Lung (tissue), 16 donors: Measurements from ENCODE around the gene TRAPPC12. TPM values are rescaled to one million over a fixed set of nuclear protein-coding genes. Genes with fewer than 3 reads are reported as not detected.

Experiments
- ATAC-seq: fragments of 200-7000 bp; cut with Tn5 transposase; one replicate; pipeline ENCODE4 v1.9.1; 2020; ENCODE audit warnings: moderate number of reproducible peaks; ENCODE audit not compliant: insufficient read depth, low FRiP score
- DNase-seq, 3 donors: peaks; one replicate each; pipeline ENCODE4 v3.0.0-alpha.2; 2013 to 2017
- H3K27ac ChIP-seq, 2 donors: one replicate each; pipeline ENCODE4 v1.5.1; 2013; ENCODE audit warnings: mild to moderate bottlenecking in 2 of 2, moderate library complexity in 2 of 2, control low read depth in 1 of 2, inconsistent platforms in 1 of 2, low read depth in 1 of 2, low read length in 1 of 2
- H3K27me3 ChIP-seq, 3 donors: one replicate each; pipeline ENCODE4 v1.5.1; 2013; ENCODE audit warnings: low read length in 2 of 3; ENCODE audit not compliant: control insufficient read depth in 3 of 3, insufficient read depth in 3 of 3
- H3K36me3 ChIP-seq, 4 donors: one replicate each; pipeline ENCODE4 v1.5.1; 2013; ENCODE audit warnings: low read length in 4 of 4, mild to moderate bottlenecking in 1 of 4, moderate library complexity in 1 of 4; ENCODE audit not compliant: control insufficient read depth in 4 of 4, insufficient read depth in 4 of 4
- H3K4me1 ChIP-seq, 5 donors: one replicate each; pipeline ENCODE4 v1.5.1; 2013; ENCODE audit warnings: low read length in 5 of 5, mild to moderate bottlenecking in 2 of 5, moderate library complexity in 1 of 5; ENCODE audit not compliant: control insufficient read depth in 5 of 5, insufficient read depth in 5 of 5
- H3K4me3 ChIP-seq: one replicate; pipeline ENCODE4 v1.5.1; 2013; ENCODE audit warnings: mild to moderate bottlenecking, control low read depth, moderate library complexity
- H3K9ac ChIP-seq, 2 donors: one replicate each; pipeline ENCODE4 v1.5.1; 2013; ENCODE audit warnings: low read length in 2 of 2, control low read depth in 1 of 2; ENCODE audit not compliant: insufficient read depth in 1 of 2
- H3K9me3 ChIP-seq, 4 donors: one replicate each; pipeline ENCODE4 v1.5.1; 2013; ENCODE audit warnings: low read length in 3 of 4, mild to moderate bottlenecking in 1 of 4, moderate library complexity in 1 of 4; ENCODE audit not compliant: control insufficient read depth in 4 of 4, insufficient read depth in 3 of 4
- WGBS, 2 donors: extraction: QIAGEN DNeasy Blood & Tissue Kit; methylation state at CpG; one replicate each; pipeline ENCODE4 v1.1.7; 2013; 5-methylcytosine and 5-hydroxymethylcytosine counted together
- long read RNA-seq, 5 donors: transcript quantifications; one replicate each; lab custom pipeline, GENCODE V29; 2026
- polyA plus RNA-seq, 2 donors: library from polyadenylated mRNA; stranded (reverse); fragments of 200-250 nt; gene quantifications; one replicate each; pipeline ENCODE4 v1.2.1, GENCODE V29; 2013
- total RNA-seq, 2 donors: library from RNA; depleted of rRNA in 1 of 2; stranded (reverse); fragments of >200 nt in 1 of 2; gene quantifications; one replicate each; pipeline ENCODE4 v1.2.1, GENCODE V29; 2014 to 2021
- TF ChIP-seq, protein P1 (sequence below): IDR thresholded peaks from 2 replicates; pipeline ENCODE4 v1.5.1; 2012; ENCODE audit warnings: mild to moderate bottlenecking; ENCODE audit errors: control extremely low read depth, extremely low read depth
- donor health status: control.
- donor health status: control.
- donor health status: Bipolar disorder and iron deficiency.
- donor health status: healthy.
- donor health status: DM: yes; HTN: yes; CAD: no.

Gene TRAPPC12
- total RNA-seq: 100 to 1,000 TPM in 1 of 2 donors, 10 to 100 TPM in 1; 80.3 to 117 TPM
- polyA plus RNA-seq: 100 to 1,000 TPM in 1 of 2 donors, 10 to 100 TPM in 1; 49.9 to 102 TPM
- long read RNA-seq, donor 1, transcript TRAPPC12-220 (2 exons, 1,538 nt): minor isoform, 11 of 36 reads
- long read RNA-seq, donor 1, transcript TRAPPC12-201 (12 exons, 2,508 nt): major isoform, 13 of 36 reads
- long read RNA-seq, donor 1, partial matches to known transcripts: 10 of 36 reads
- long read RNA-seq, donor 1, other reads (novel, unspliced or antisense): 0 of 36 reads
- long read RNA-seq, donor 2, transcript TRAPPC12-220 (2 exons, 1,538 nt): major isoform, 6 of 39 reads
- long read RNA-seq, donor 2, partial matches to known transcripts: 13 of 39 reads
- long read RNA-seq, donor 2, other reads (novel, unspliced or antisense): 18 of 39 reads
- long read RNA-seq, donor 3, transcript TRAPPC12-201 (12 exons, 2,508 nt): major isoform, 5 of 10 reads
- long read RNA-seq, donor 3, partial matches to known transcripts: 0 of 10 reads
- long read RNA-seq, donor 3, other reads (novel, unspliced or antisense): 0 of 10 reads
- long read RNA-seq, donor 4, transcript TRAPPC12-220 (2 exons, 1,538 nt): major isoform, 6 of 16 reads
- long read RNA-seq, donor 4, partial matches to known transcripts: 7 of 16 reads
- long read RNA-seq, donor 4, other reads (novel, unspliced or antisense): 0 of 16 reads
- long read RNA-seq, donor 5, transcript TRAPPC12-201 (12 exons, 2,508 nt): minor isoform, 10 of 43 reads
- long read RNA-seq, donor 5, transcript TRAPPC12-220 (2 exons, 1,538 nt): major isoform, 18 of 43 reads
- long read RNA-seq, donor 5, transcript TRAPPC12-222 (2 exons, 567 nt): minor isoform, 7 of 43 reads
- long read RNA-seq, donor 5, partial matches to known transcripts: 6 of 43 reads
- long read RNA-seq, donor 5, other reads (novel, unspliced or antisense): 0 of 43 reads

GRCh38 chr2:3379647-3380534 is at the start of gene TRAPPC12:
TRAPPC12 (plus strand) TSS chr2:3379694; CDS start chr2:3387624, 7,930 bp downstream.
- TF ChIP-seq, protein P1, sequence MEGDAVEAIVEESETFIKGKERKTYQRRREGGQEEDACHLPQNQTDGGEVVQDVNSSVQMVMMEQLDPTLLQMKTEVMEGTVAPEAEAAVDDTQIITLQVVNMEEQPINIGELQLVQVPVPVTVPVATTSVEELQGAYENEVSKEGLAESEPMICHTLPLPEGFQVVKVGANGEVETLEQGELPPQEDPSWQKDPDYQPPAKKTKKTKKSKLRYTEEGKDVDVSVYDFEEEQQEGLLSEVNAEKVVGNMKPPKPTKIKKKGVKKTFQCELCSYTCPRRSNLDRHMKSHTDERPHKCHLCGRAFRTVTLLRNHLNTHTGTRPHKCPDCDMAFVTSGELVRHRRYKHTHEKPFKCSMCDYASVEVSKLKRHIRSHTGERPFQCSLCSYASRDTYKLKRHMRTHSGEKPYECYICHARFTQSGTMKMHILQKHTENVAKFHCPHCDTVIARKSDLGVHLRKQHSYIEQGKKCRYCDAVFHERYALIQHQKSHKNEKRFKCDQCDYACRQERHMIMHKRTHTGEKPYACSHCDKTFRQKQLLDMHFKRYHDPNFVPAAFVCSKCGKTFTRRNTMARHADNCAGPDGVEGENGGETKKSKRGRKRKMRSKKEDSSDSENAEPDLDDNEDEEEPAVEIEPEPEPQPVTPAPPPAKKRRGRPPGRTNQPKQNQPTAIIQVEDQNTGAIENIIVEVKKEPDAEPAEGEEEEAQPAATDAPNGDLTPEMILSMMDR: no peak
- Histone ChIP-seq H3K4me1 (peaks cover 0 to 27% (median 14%) of the 10 kb centered on the region in 5 donors), H3K9ac (peak within 1 kb of the TSS; percentile 76 to 83), H3K27ac (peak within 1 kb of the TSS; percentile 96 to 99), H3K4me3 (peak within 1 kb of the TSS; percentile 98), H3K36me3 (peaks cover 0 to 5% (median 0%) of the 10 kb centered on the region in 4 donors), H3K9me3 (no peaks in the 10 kb centered on the region), H3K27me3 (no peaks in the 10 kb centered on the region)
- peak; percentile 92 to 94 (median 93) for DNase-seq
- WGBS, 2 donors: 1% methylated on average over 61 of the region's 61 CpGs
- ATAC-seq: peak; percentile 87

DNA sequence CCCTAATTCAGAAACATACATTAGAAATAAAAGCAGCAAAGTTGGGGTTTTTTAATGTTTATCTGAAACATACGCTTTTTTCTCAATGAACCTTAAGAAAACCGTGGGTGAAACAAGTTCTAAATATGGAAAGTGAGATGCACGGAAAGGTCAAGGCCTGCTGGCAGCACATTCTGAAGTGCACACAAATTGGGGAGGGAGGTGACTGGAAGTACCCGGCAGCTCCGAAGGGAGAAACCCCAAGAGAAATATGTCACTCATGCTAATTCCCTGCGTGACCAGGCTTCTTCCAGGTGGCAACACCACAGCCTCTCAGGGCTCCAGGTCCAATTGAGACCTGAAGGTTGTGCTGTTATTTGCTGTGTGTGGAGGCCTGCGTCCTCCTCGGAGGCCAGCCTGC is 47.4 kb upstream of the TRAPPC12 start:
- DNase-seq (no peak), ATAC-seq (no peak)
- Histone ChIP-seq H3K9ac (no peak overlapping the region), H3K27ac (no peak overlapping the region), H3K9me3 (peaks cover 0 to 2% (median under 1%) of the 10 kb centered on the region in 4 donors), H3K36me3 (peaks cover 4 to 31% (median 8%) of the 10 kb centered on the region in 4 donors), H3K4me1 (peaks cover 0 to 2% (median 0%) of the 10 kb centered on the region in 5 donors), H3K27me3 (no peaks in the 10 kb centered on the region), H3K4me3 (no peak overlapping the region)
- TF ChIP-seq, protein P1: no peak
- 85 to 97% methylated on average over 8 of the region's 8 CpGs for WGBS, 2 donors
